ENCODE data around the gene OR52E1. TPM values are rescaled to one million over a fixed set of nuclear protein-coding genes. Genes with fewer than 3 reads are reported as not detected.

The OR52E1 gene
- total RNA-seq: not detected in 2 replicates
- polyA plus RNA-seq: not detected in 2 replicates
- polyA plus RNA-seq (2012): not detected in 2 replicates
- polyA minus RNA-seq (ENCODE audit: low replicate concordance): not detected in 2 replicates

DNA sequence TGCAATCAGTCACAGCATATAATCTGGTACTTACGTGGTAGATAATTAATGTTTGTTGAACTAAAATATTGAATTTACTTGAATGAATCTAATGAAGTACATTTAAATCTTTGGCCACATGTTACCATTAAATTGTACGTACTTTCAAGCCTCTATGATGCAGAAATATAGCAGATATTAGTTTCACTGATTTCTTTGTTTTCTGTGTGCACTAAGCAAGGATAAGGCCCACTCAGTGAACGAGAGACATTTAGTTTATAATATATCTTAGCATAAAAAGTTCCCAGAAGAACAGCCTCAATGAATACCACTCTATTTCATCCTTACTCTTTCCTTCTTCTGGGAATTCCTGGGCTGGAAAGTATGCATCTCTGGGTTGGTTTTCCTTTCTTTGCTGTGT lies at the start of gene OR52E1:
Gene OR52E1 (plus strand): TSS at position 301 of the 400 bp plus-strand sequence.
- Histone ChIP-seq H4K20me1 (ENCODE audit: control insufficient read depth, extremely low read depth, insufficient read depth, low read length) (no peaks in the 10 kb centered on the region), H3K4me2 (ENCODE audit: extremely low read depth, insufficient read depth, low read length) (no peak within 1 kb of the TSS), H3K4me3 (replicated peaks in 1 of 4; ENCODE audit: control extremely low read depth in 1 of 4, insufficient read depth in 1 of 4, low read depth in 3 of 4, low read length in 4 of 4) (no peak within 1 kb of the TSS), H3K27me3 (ENCODE audit: control insufficient read depth, insufficient read depth, low read length) (no peaks in the 10 kb centered on the region), H3K36me3 (ENCODE audit: control insufficient read depth, insufficient read depth, low read length) (no peaks in the 10 kb centered on the region), H3K9me3 (ENCODE audit: control insufficient read depth, insufficient read depth, low read depth, low read length) (no peaks in the 10 kb centered on the region), H3K27ac (ENCODE audit: insufficient read depth, low read length) (no peak within 1 kb of the TSS), H3K79me2 (ENCODE audit: control insufficient read depth, insufficient read depth, low read length) (no peaks in the 10 kb centered on the region), H3K4me1 (ENCODE audit: control insufficient read depth, extremely low read depth, insufficient read depth, low read length) (no peaks in the 10 kb centered on the region), H2AFZ (ENCODE audit: low read length) (no peak within 1 kb of the TSS), H3K9ac (ENCODE audit: insufficient read depth, low read length) (no peak within 1 kb of the TSS)
- TF ChIP-seq EZH2 (IDR thresholded peaks at IDR 0.05; ENCODE audit: low read length, missing control alignments) (no peak), CTCF (conservative IDR thresholded peaks at IDR 0.05 in 1 of 2, IDR thresholded peaks at IDR 0.05 in 1 of 2; ENCODE audit: low read depth in 1 of 2, low read length in 2 of 2) (no peak)
- DNase-seq (ENCODE audit: low read depth in 2 of 2): no peak

- Histone ChIP-seq H3K4me2 (ENCODE audit: extremely low read depth, insufficient read depth, low read length) (no peak overlapping the region), H3K9me3 (ENCODE audit: control insufficient read depth, insufficient read depth, low read depth, low read length) (no peaks in the 10 kb centered on the region), H3K79me2 (ENCODE audit: control insufficient read depth, insufficient read depth, low read length) (no peaks in the 10 kb centered on the region), H3K36me3 (ENCODE audit: control insufficient read depth, insufficient read depth, low read length) (no peaks in the 10 kb centered on the region), H3K27me3 (ENCODE audit: control insufficient read depth, insufficient read depth, low read length) (no peaks in the 10 kb centered on the region), H3K9ac (ENCODE audit: insufficient read depth, low read length) (no peak overlapping the region), H2AFZ (ENCODE audit: low read length) (no peak overlapping the region), H4K20me1 (ENCODE audit: control insufficient read depth, extremely low read depth, insufficient read depth, low read length) (no peaks in the 10 kb centered on the region), H3K4me3 (replicated peaks in 1 of 4; ENCODE audit: control extremely low read depth in 1 of 4, insufficient read depth in 1 of 4, low read depth in 3 of 4, low read length in 4 of 4) (no peak overlapping the region), H3K4me1 (ENCODE audit: control insufficient read depth, extremely low read depth, insufficient read depth, low read length) (no peaks in the 10 kb centered on the region), H3K27ac (ENCODE audit: insufficient read depth, low read length) (no peak overlapping the region)
- no peak for DNase-seq (ENCODE audit: low read depth in 2 of 2)
- TF ChIP-seq CTCF (conservative IDR thresholded peaks at IDR 0.05 in 1 of 2, IDR thresholded peaks at IDR 0.05 in 1 of 2; ENCODE audit: low read depth in 1 of 2, low read length in 2 of 2): no peak
- TF ChIP-seq EZH2 (IDR thresholded peaks at IDR 0.05; ENCODE audit: low read length, missing control alignments): no peak
These were observed 47.4 kb upstream of the OR52E1 start for GRCh38 chr11:5021996-5022395.

- H4K20me1 ChIP-seq (ENCODE audit: control insufficient read depth, extremely low read depth, insufficient read depth, low read length): no peaks in the 10 kb centered on the region
- no peak overlapping the region for H2AFZ ChIP-seq (ENCODE audit: low read length)
- TF ChIP-seq CTCF (conservative IDR thresholded peaks at IDR 0.05 in 1 of 2, IDR thresholded peaks at IDR 0.05 in 1 of 2; ENCODE audit: low read depth in 1 of 2, low read length in 2 of 2) (no peak), EZH2 (IDR thresholded peaks at IDR 0.05; ENCODE audit: low read length, missing control alignments) (no peak)
- no peaks in the 10 kb centered on the region for H3K27me3 ChIP-seq (ENCODE audit: control insufficient read depth, insufficient read depth, low read length)
- no peaks in the 10 kb centered on the region for H3K79me2 ChIP-seq (ENCODE audit: control insufficient read depth, insufficient read depth, low read length)
- DNase-seq (ENCODE audit: low read depth in 2 of 2): no peak
- no peak overlapping the region for H3K9ac ChIP-seq (ENCODE audit: insufficient read depth, low read length)
- H3K4me3 ChIP-seq (replicated peaks in 1 of 4; ENCODE audit: control extremely low read depth in 1 of 4, insufficient read depth in 1 of 4, low read depth in 3 of 4, low read length in 4 of 4): no peak overlapping the region
- H3K36me3 ChIP-seq (ENCODE audit: control insufficient read depth, insufficient read depth, low read length): no peaks in the 10 kb centered on the region
- no peak overlapping the region for H3K27ac ChIP-seq (ENCODE audit: insufficient read depth, low read length)
- no peak overlapping the region for H3K4me2 ChIP-seq (ENCODE audit: extremely low read depth, insufficient read depth, low read length)
- no peaks in the 10 kb centered on the region for H3K4me1 ChIP-seq (ENCODE audit: control insufficient read depth, extremely low read depth, insufficient read depth, low read length)
- no peaks in the 10 kb centered on the region for H3K9me3 ChIP-seq (ENCODE audit: control insufficient read depth, insufficient read depth, low read depth, low read length)
These were observed 32.7 kb upstream of the OR52E1 start for GRCh38 chr11:5036669-5037068.
